Fibroblast of lung (primary cell): ENCODE measurements around the gene RASGRF2. TPM values are rescaled to one million over a fixed set of nuclear protein-coding genes. Genes with fewer than 3 reads are reported as not detected.

Source experiments
- DNase-seq, 2 donors: peaks; one replicate each; pipeline versions ENCODE4 v3.0.0 to v3.0.0-alpha.2; 2010; ENCODE audit warnings: low read depth in 2 of 2
- H2AFZ ChIP-seq: 2 replicates; pipeline ENCODE4 v1.5.1; 2012; ENCODE audit warnings: low read length, control low read depth, inconsistent platforms
- H3K27ac ChIP-seq: 2 replicates; pipeline ENCODE4 v1.5.1; 2011; ENCODE audit warnings: low read length, control low read depth; ENCODE audit not compliant: insufficient read depth
- H3K27me3 ChIP-seq: 2 replicates; pipeline ENCODE4 v1.5.1; 2011; ENCODE audit warnings: mild to moderate bottlenecking, low read length; ENCODE audit not compliant: control insufficient read depth, insufficient read depth
- H3K36me3 ChIP-seq: 2 replicates; pipeline ENCODE4 v1.5.1; 2011; ENCODE audit warnings: low read length; ENCODE audit not compliant: control insufficient read depth, insufficient read depth
- H3K4me1 ChIP-seq: 2 replicates; pipeline ENCODE4 v1.5.1; 2011; ENCODE audit warnings: low read length; ENCODE audit not compliant: control insufficient read depth, insufficient read depth; ENCODE audit errors: extremely low read depth
- H3K4me2 ChIP-seq: 2 replicates; pipeline ENCODE4 v1.5.1; 2011; ENCODE audit warnings: low read length, control low read depth; ENCODE audit not compliant: insufficient read depth; ENCODE audit errors: extremely low read depth
- H3K4me3 ChIP-seq, 4 experiments: fragments of 200-600 bp in 1 of 4; sonication (generic) in 1 of 4; replicated peaks in 1 of 4; 2 replicates each; pipeline ENCODE4 v1.5.1; 2011 to 2016; ENCODE audit warnings: low read length in 4 of 4, low read depth in 3 of 4, mild to moderate bottlenecking in 3 of 4, control low read depth in 2 of 4, inconsistent platforms in 1 of 4, mixed read lengths in 1 of 4; ENCODE audit not compliant: insufficient read depth in 1 of 4; ENCODE audit errors: control extremely low read depth in 1 of 4
- H3K79me2 ChIP-seq: 2 replicates; pipeline ENCODE4 v1.5.1; 2012; ENCODE audit warnings: mild to moderate bottlenecking, low read length, inconsistent platforms; ENCODE audit not compliant: control insufficient read depth, insufficient read depth
- H3K9ac ChIP-seq: 2 replicates; pipeline ENCODE4 v1.5.1; 2011; ENCODE audit warnings: mild to moderate bottlenecking, low read length, control low read depth; ENCODE audit not compliant: insufficient read depth
- H3K9me3 ChIP-seq: 2 replicates; pipeline ENCODE4 v1.5.1; 2012; ENCODE audit warnings: low read depth, low read length; ENCODE audit not compliant: control insufficient read depth, insufficient read depth
- H4K20me1 ChIP-seq: 2 replicates; pipeline ENCODE4 v1.5.1; 2011; ENCODE audit warnings: low read length; ENCODE audit not compliant: control insufficient read depth, insufficient read depth; ENCODE audit errors: extremely low read depth
- EZH2 ChIP-seq: IDR thresholded peaks from 2 replicates; pipeline ENCODE4 v1.5.1; 2012; ENCODE audit warnings: low read length, control low read depth, mild to moderate bottlenecking; ENCODE audit errors: missing control alignments
- polyA plus RNA-seq, 2 donors: library from polyadenylated mRNA; depleted of rRNA in 1 of 2; stranded (reverse) in 1 of 2; unstranded in 1 of 2; fragments of >200 nt; gene quantifications; 2 replicates each; pipeline ENCODE4 v1.2.1, GENCODE V29; 2011 to 2012; ENCODE audit warnings: missing spikeins in 1 of 2
- total RNA-seq: library from RNA; depleted of rRNA; stranded (reverse); fragments of >200 nt; gene quantifications from 2 replicates; pipeline ENCODE4 v1.2.1, GENCODE V29; 2014
- TF ChIP-seq, protein P1 (sequence below), 2 donors: IDR thresholded peaks in 1 of 2; conservative IDR thresholded peaks in 1 of 2; 1 replicate in 1 of 2; 2 replicates in 1 of 2; pipeline ENCODE4 v1.5.1; 2011 to 2012; ENCODE audit warnings: low read length in 2 of 2, control low read depth in 1 of 2, inconsistent platforms in 1 of 2, low read depth in 1 of 2, mild to moderate bottlenecking in 1 of 2

Gene RASGRF2
- total and polyA plus RNA-seq, 2 donors (not counting 1 experiment from before 2014, with no cell fraction given) = 3.5 to 19.5 TPM

DNA sequence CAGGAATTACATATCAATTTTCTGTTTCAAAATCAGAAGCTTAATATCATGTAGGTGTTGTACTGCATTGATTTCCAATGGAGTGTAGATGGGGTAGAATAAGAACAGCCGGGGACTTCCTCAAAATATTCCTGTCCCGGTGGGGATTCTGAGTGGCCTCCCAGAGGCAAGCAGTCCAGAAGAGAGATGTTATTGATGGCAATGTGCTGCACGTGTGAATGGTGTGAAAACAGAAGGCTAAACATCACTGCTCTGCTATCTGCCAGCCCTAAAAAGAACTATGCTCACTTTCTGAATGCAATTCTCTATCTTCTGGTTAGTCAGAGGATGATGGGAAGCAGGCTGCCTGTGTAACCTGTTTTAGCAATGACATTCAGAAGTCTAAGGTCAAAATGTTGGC is 181.9 kb downstream of the RASGRF2 start:
- H3K79me2 ChIP-seq = no peaks in the 10 kb centered on the region
- H3K4me2 ChIP-seq = no peak overlapping the region
- no peak overlapping the region for H3K9ac ChIP-seq
- no peak for DNase-seq
- H2AFZ ChIP-seq = no peak overlapping the region
- H3K4me1 ChIP-seq = peaks cover 5% of the 10 kb centered on the region
- no peaks in the 10 kb centered on the region for H3K36me3 ChIP-seq
- no peaks in the 10 kb centered on the region for H3K27me3 ChIP-seq
- H3K27ac ChIP-seq = no peak overlapping the region
- H4K20me1 ChIP-seq = no peaks in the 10 kb centered on the region
- H3K4me3 ChIP-seq = no peak overlapping the region
- no peak for TF ChIP-seq EZH2
- TF ChIP-seq, protein P1, sequence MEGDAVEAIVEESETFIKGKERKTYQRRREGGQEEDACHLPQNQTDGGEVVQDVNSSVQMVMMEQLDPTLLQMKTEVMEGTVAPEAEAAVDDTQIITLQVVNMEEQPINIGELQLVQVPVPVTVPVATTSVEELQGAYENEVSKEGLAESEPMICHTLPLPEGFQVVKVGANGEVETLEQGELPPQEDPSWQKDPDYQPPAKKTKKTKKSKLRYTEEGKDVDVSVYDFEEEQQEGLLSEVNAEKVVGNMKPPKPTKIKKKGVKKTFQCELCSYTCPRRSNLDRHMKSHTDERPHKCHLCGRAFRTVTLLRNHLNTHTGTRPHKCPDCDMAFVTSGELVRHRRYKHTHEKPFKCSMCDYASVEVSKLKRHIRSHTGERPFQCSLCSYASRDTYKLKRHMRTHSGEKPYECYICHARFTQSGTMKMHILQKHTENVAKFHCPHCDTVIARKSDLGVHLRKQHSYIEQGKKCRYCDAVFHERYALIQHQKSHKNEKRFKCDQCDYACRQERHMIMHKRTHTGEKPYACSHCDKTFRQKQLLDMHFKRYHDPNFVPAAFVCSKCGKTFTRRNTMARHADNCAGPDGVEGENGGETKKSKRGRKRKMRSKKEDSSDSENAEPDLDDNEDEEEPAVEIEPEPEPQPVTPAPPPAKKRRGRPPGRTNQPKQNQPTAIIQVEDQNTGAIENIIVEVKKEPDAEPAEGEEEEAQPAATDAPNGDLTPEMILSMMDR (conservative IDR thresholded peaks at IDR 0.05 in 1 of 2, IDR thresholded peaks at IDR 0.05 in 1 of 2; ENCODE audit: low read depth in 1 of 2, low read length in 2 of 2) = no peak
- no peaks in the 10 kb centered on the region for H3K9me3 ChIP-seq

DNA sequence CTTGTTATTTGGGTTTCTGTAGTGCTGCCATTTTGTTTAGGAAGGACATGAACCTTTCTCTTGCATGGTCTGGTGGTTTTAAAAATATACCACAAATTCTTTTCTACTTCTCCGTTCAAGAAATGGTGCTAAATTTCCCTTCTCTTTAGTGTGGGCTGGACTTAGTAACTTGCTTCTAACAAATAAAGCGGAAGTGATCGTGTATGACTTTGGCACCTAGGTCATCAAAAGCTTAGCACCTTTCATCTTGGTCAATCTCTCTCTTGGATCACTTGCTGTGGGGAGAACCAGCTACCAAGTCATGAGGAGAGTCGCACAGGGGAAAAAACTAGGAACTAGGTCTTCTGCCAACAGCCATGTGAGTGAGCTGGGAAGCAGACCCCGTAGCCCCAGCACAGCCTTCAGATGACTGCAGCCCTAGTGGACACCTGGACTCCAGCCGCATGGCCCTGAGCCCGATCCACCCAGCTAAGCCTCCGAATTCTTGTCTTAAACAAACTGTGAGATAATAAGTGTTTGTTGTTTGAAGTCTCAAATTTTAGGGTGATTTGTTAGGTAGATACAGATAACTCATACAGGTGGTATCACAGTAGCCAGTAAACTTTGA is 185.3 kb downstream of the RASGRF2 start:
- Histone ChIP-seq H3K4me3 (no peak overlapping the region), H3K27ac (no peak overlapping the region), H4K20me1 (no peaks in the 10 kb centered on the region), H3K79me2 (no peaks in the 10 kb centered on the region), H3K36me3 (no peaks in the 10 kb centered on the region), H3K27me3 (no peaks in the 10 kb centered on the region), H3K9me3 (no peaks in the 10 kb centered on the region), H2AFZ (no peak overlapping the region), H3K9ac (no peak overlapping the region), H3K4me1 (peaks cover 3% of the 10 kb centered on the region), H3K4me2 (no peak overlapping the region)
- TF ChIP-seq, protein P1 (conservative IDR thresholded peaks at IDR 0.05 in 1 of 2, IDR thresholded peaks at IDR 0.05 in 1 of 2; ENCODE audit: low read depth in 1 of 2, low read length in 2 of 2) = no peak
- no peak for TF ChIP-seq EZH2
- DNase-seq = no peak

DNA sequence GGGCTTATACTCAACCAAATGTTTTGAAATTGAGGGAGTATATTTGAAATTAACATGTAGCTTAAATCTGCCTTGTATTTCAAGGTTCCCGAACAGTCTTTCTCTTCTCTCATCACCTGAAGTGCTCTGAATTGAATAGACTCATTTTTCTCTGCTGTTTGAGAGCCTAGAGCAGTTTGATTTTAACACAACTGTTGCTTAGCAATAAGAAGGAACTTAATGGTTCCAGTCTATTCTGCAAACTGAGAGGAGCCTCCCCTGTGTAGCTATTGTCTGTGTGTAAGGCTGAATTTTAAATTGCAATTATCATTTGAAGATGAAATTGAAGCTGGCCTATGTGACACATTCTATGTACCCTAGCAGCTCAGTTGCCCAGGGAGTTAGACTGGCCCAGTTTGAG is 185.9 kb downstream of the RASGRF2 start:
- H3K36me3 ChIP-seq = no peaks in the 10 kb centered on the region
- no peaks in the 10 kb centered on the region for H3K27me3 ChIP-seq
- no peaks in the 10 kb centered on the region for H3K79me2 ChIP-seq
- TF ChIP-seq, protein P1 (conservative IDR thresholded peaks at IDR 0.05 in 1 of 2, IDR thresholded peaks at IDR 0.05 in 1 of 2; ENCODE audit: low read depth in 1 of 2, low read length in 2 of 2) = no peak
- TF ChIP-seq EZH2 = no peak
- no peaks in the 10 kb centered on the region for H3K9me3 ChIP-seq
- no peak overlapping the region for H3K4me2 ChIP-seq
- H2AFZ ChIP-seq = no peak overlapping the region
- no peaks in the 10 kb centered on the region for H4K20me1 ChIP-seq
- no peak for DNase-seq
- no peaks in the 10 kb centered on the region for H3K4me1 ChIP-seq
- no peak overlapping the region for H3K27ac ChIP-seq
- no peak overlapping the region for H3K4me3 ChIP-seq
- no peak overlapping the region for H3K9ac ChIP-seq
